Activated naive CD8-positive, alpha-beta T cell treated with anti-CD3 and anti-CD28 coated beads, Interleukin-2, amount 50 U/mL, for 24 hours (primary cell): ENCODE measurements around the gene TBPL1.
"Not testable (repeated sequence)": the region's sequence is repeated elsewhere in the genome, so short reads cannot be mapped to it uniquely, and the experiment has no call there.

ENCODE experiments used
- ATAC-seq: fragments of 150-1000 bp; cut with Tn5 transposase; one replicate; pipeline ENCODE4 v1.10.0; 2021
- DNase-seq: peaks from one replicate; pipeline ENCODE4 v3.0.0; 2021
- H3K27ac Mint-ChIP-seq: one replicate; pipeline ENCODE4 v1.8.0; 2021; ENCODE audit warnings: mild to moderate bottlenecking, mixed read lengths
- H3K27me3 Mint-ChIP-seq: one replicate; pipeline ENCODE4 v1.8.0; 2021; ENCODE audit warnings: mixed read lengths
- H3K36me3 Mint-ChIP-seq: one replicate; pipeline ENCODE4 v1.8.0; 2021; ENCODE audit warnings: low read depth, mixed read lengths
- H3K4me1 Mint-ChIP-seq: one replicate; pipeline ENCODE4 v1.8.0; 2021; ENCODE audit warnings: mixed read lengths
- H3K4me3 Mint-ChIP-seq: one replicate; pipeline ENCODE4 v1.8.0; 2021; ENCODE audit warnings: mild to moderate bottlenecking, moderate library complexity, mixed read lengths
- H3K9me3 Mint-ChIP-seq: one replicate; pipeline ENCODE4 v1.8.0; 2021; ENCODE audit warnings: mixed read lengths

TBPL1 gene

GRCh38 chr6:133977983-133978895 is 25.2 kb downstream of the TBPL1 start:
- Mint-ChIP-seq H3K36me3 (peaks cover 17% of the 10 kb centered on the region), H3K9me3 (no peaks in the 10 kb centered on the region), H3K27ac (peak overlapping the region; percentile 32), H3K4me1 (peaks cover 30% of the 10 kb centered on the region), H3K4me3 (no peak overlapping the region), H3K27me3 (no peaks in the 10 kb centered on the region)
- ATAC-seq (no peak), DNase-seq (no peak)

- H3K4me1 Mint-ChIP-seq: peaks cover 31% of the 10 kb centered on the region
- no peaks in the 10 kb centered on the region for H3K9me3 Mint-ChIP-seq
- peaks cover 24% of the 10 kb centered on the region for H3K36me3 Mint-ChIP-seq
- DNase-seq: no peak
- H3K27me3 Mint-ChIP-seq: no peaks in the 10 kb centered on the region
- H3K4me3 Mint-ChIP-seq: no peak overlapping the region
- no peak for ATAC-seq
- H3K27ac Mint-ChIP-seq: no peak overlapping the region
These were observed 25.8 kb downstream of the TBPL1 start for GRCh38 chr6:133978896-133979240.

DNA sequence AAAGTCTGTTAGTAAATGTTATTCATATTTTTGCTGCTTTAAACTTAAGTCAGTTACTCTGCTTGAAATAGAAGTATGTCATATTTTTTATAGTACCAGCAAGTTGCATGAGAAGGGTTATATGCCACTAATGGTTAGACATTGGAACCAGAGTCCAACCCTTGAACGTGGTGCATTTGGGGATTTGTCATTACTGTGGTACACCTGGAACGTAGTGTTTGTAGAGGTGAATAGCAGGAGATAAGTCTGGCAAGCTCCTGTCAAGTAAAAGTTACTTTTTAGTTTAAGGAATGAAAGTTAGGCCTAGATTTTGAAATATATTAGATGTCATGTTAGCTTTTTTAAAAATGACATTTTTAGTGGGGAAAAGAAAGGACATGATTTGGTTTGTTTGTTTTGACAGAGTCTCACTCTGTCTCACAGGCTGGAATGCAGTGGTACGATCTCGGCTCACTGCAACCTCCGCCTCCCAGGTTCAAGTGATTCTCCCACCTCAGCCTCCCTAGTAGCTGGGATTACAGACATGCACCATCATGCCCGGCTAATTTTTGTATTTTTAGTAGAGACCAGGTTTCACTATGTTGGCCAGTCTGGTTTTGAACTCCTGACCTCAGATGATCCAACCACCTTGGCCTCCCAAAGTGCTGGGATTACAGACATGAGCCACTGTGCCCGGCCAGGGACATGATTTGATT is 26.4 kb downstream of the TBPL1 start:
- Mint-ChIP-seq H3K36me3 (peaks cover 26% of the 10 kb centered on the region), H3K4me1 (peaks cover 33% of the 10 kb centered on the region)
- H3K27ac Mint-ChIP-seq, H3K27me3 Mint-ChIP-seq, H3K4me3 Mint-ChIP-seq, DNase-seq, ATAC-seq, H3K9me3 Mint-ChIP-seq: not testable (repeated sequence)

GRCh38 chr6:133980168-133980567 is 27.1 kb downstream of the TBPL1 start:
- H3K27me3 Mint-ChIP-seq: no peaks in the 10 kb centered on the region
- H3K4me3 Mint-ChIP-seq: no peak overlapping the region
- H3K36me3 Mint-ChIP-seq: peaks cover 31% of the 10 kb centered on the region
- H3K4me1 Mint-ChIP-seq: peaks cover 38% of the 10 kb centered on the region
- no peak overlapping the region for H3K27ac Mint-ChIP-seq
- ATAC-seq: no peak
- H3K9me3 Mint-ChIP-seq: no peaks in the 10 kb centered on the region
- DNase-seq: no peak

- Mint-ChIP-seq H3K27me3 (no peaks in the 10 kb centered on the region), H3K27ac (peak overlapping the region; percentile 2), H3K4me1 (peaks cover 47% of the 10 kb centered on the region), H3K36me3 (peaks cover 49% of the 10 kb centered on the region), H3K9me3 (no peaks in the 10 kb centered on the region), H3K4me3 (no peak overlapping the region)
- ATAC-seq: peak; percentile 92
- peak; percentile 54 for DNase-seq
These were observed 30.3 kb downstream of the TBPL1 start for GRCh38 chr6:133983099-133983939.

GRCh38 chr6:133985970-133986369 is 32.9 kb downstream of the TBPL1 start:
- no peaks in the 10 kb centered on the region for H3K9me3 Mint-ChIP-seq
- no peak overlapping the region for H3K27ac Mint-ChIP-seq
- peaks cover 45% of the 10 kb centered on the region for H3K4me1 Mint-ChIP-seq
- DNase-seq (no peak), ATAC-seq (peak; percentile 80)
- no peaks in the 10 kb centered on the region for H3K27me3 Mint-ChIP-seq
- H3K36me3 Mint-ChIP-seq: peaks cover 51% of the 10 kb centered on the region
- H3K4me3 Mint-ChIP-seq: no peak overlapping the region

GRCh38 chr6:133986942-133987341 is 33.9 kb downstream of the TBPL1 start:
- no peak for DNase-seq
- H3K27me3 Mint-ChIP-seq: no peaks in the 10 kb centered on the region
- H3K4me1 Mint-ChIP-seq: peaks cover 47% of the 10 kb centered on the region
- no peak for ATAC-seq
- H3K36me3 Mint-ChIP-seq: peaks cover 43% of the 10 kb centered on the region
- no peaks in the 10 kb centered on the region for H3K9me3 Mint-ChIP-seq
- no peak overlapping the region for H3K4me3 Mint-ChIP-seq
- H3K27ac Mint-ChIP-seq: no peak overlapping the region

DNA sequence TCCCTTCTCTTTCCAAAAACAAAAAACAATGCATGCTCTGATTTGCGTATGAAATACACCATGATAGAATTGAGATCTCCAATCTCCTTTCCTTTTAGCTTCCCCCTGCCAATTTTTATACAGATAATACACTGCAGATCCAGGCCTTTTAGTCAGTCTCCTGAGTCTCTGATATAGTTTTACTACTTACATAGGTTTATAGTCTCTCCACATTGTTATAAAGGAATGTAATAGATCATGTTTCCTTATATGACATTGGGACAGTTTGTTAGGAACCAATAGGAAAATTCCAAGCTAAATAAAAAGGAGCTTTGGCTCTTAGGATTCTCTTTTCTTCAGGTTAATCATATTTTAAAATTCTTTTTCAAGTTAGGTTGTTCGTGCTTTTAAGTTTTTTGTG is 36.5 kb downstream of the TBPL1 start:
- Mint-ChIP-seq H3K4me3 (no peak overlapping the region), H3K27me3 (no peaks in the 10 kb centered on the region), H3K36me3 (peaks cover 26% of the 10 kb centered on the region), H3K4me1 (peaks cover 25% of the 10 kb centered on the region), H3K9me3 (no peaks in the 10 kb centered on the region), H3K27ac (no peak overlapping the region)
- ATAC-seq: no peak
- DNase-seq: no peak

GRCh38 chr6:133990321-133990720 is 37.3 kb downstream of the TBPL1 start:
- no peak for ATAC-seq

GRCh38 chr6:133991096-133991593 is 38.1 kb downstream of the TBPL1 start:
- Mint-ChIP-seq H3K36me3 (peaks cover 15% of the 10 kb centered on the region), H3K27me3 (no peaks in the 10 kb centered on the region)

More at GRCh38 chr6:133990321-133990720, 37.3 kb downstream of the TBPL1 start:
- DNase-seq: no peak
- H3K4me3 Mint-ChIP-seq: no peak overlapping the region
- peaks cover 19% of the 10 kb centered on the region for H3K4me1 Mint-ChIP-seq
- H3K9me3 Mint-ChIP-seq: no peaks in the 10 kb centered on the region
- no peak overlapping the region for H3K27ac Mint-ChIP-seq
- peaks cover 22% of the 10 kb centered on the region for H3K36me3 Mint-ChIP-seq
- no peaks in the 10 kb centered on the region for H3K27me3 Mint-ChIP-seq

GRCh38 chr6:133992992-133993680 is 40.1 kb downstream of the TBPL1 start:
- Mint-ChIP-seq H3K36me3 (peaks cover 5% of the 10 kb centered on the region), H3K27me3 (no peaks in the 10 kb centered on the region)
- DNase-seq: no peak

More at GRCh38 chr6:133991096-133991593, 38.1 kb downstream of the TBPL1 start:
- ATAC-seq (no peak), DNase-seq (no peak)
- Mint-ChIP-seq H3K4me3 (no peak overlapping the region), H3K4me1 (peaks cover 10% of the 10 kb centered on the region), H3K27ac (no peak overlapping the region), H3K9me3 (no peaks in the 10 kb centered on the region)

DNA sequence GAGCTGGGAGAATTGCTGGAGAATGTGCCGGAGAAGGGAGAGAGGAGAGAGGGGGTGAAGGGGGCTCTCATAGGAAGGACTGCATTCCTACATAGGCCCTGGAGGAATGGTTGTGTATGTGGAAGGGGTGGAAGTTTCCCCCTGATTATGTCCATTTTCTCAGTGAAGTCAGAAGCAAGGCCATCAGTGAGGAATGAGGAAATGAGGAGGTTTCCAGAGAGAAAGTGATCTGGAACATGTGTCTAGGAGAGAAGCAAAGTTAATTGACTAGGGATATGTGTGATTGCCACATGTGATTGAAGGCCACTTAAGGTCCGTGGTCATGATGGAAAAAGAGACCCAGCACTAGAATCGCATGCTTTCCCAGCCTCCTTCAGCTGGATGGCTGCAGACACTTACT is 42.3 kb downstream of the TBPL1 start:
- Mint-ChIP-seq H3K4me1 (peaks cover 5% of the 10 kb centered on the region), H3K9me3 (no peaks in the 10 kb centered on the region), H3K36me3 (no peaks in the 10 kb centered on the region), H3K27ac (no peak overlapping the region), H3K27me3 (no peaks in the 10 kb centered on the region), H3K4me3 (no peak overlapping the region)
- ATAC-seq (no peak), DNase-seq (no peak)

More at GRCh38 chr6:133992992-133993680, 40.1 kb downstream of the TBPL1 start:
- ATAC-seq: no peak
- no peaks in the 10 kb centered on the region for H3K9me3 Mint-ChIP-seq
- H3K27ac Mint-ChIP-seq: no peak overlapping the region
- peaks cover 5% of the 10 kb centered on the region for H3K4me1 Mint-ChIP-seq
- H3K4me3 Mint-ChIP-seq: no peak overlapping the region

DNA sequence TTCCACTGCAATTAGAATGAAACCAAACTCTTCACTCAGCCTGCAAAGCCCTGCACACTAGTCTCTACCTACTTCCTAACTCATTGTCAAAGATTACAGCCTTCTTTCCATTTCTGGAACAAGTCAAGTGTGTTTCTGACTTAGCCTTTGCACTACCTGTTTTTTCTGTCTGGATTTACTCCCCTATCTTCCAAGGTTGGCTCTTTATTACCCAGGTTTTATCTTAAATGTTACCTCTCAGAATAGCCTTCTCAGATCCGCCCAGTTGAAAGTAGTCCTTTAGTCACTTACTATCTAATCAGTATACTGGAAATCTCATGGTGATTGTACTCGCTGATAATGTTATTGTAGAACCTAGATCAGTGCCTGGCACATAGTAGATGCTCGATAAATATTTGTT is 42.7 kb downstream of the TBPL1 start:
- ATAC-seq: no peak
- Mint-ChIP-seq H3K27me3 (no peaks in the 10 kb centered on the region), H3K27ac (no peak overlapping the region), H3K4me3 (no peak overlapping the region), H3K9me3 (no peaks in the 10 kb centered on the region), H3K4me1 (peaks cover 3% of the 10 kb centered on the region), H3K36me3 (no peaks in the 10 kb centered on the region)
- no peak for DNase-seq

GRCh38 chr6:133997267-133997666 is 44.2 kb downstream of the TBPL1 start:
- ATAC-seq: no peak
- Mint-ChIP-seq H3K4me1 (no peaks in the 10 kb centered on the region), H3K27ac (no peak overlapping the region), H3K27me3 (no peaks in the 10 kb centered on the region), H3K4me3 (no peak overlapping the region), H3K9me3 (no peaks in the 10 kb centered on the region), H3K36me3 (no peaks in the 10 kb centered on the region)
- DNase-seq: no peak
